ENCODE measurements around the gene SORCS3. TPM values are rescaled to one million over a fixed set of nuclear protein-coding genes. Genes with fewer than 3 reads are reported as not detected.

Gene SORCS3
- total RNA-seq, 4 donors from 2014 or later = not detected

GRCh38 chr10:104622598-104623209 is 18.4 kb upstream of the SORCS3 start:
- intact Hi-C loops (cut with DNase I) = no loop called here
- 20 to 45% methylated on average over 3 to 4 of the region's 4 CpGs for WGBS, 2 donors
- DNase-seq = peak in 1 of 2 donors; percentile 18

GRCh38 chr10:104630731-104631130 is 10.4 kb upstream of the SORCS3 start:
- no peak for TF ChIP-seq CTCF (IDR thresholded peaks at IDR 0.05)
- TF ChIP-seq POLR2A (IDR thresholded peaks at IDR 0.05) = no peak
- Histone ChIP-seq H3K27me3 (no peaks in the 10 kb centered on the region), H3K36me3 (no peaks in the 10 kb centered on the region), H3K27ac (no peak overlapping the region), H3K4me1 (no peaks in the 10 kb centered on the region), H3K9me3 (no peaks in the 10 kb centered on the region), H3K4me3 (replicated peaks in 1 of 3) (no peak overlapping the region)
- DNase-seq = no peak
- 59 to 68% methylated on average over 23 to 26 of the region's 26 CpGs for WGBS, 2 donors
- intact Hi-C loops (cut with DNase I) = no loop called here

More at GRCh38 chr10:104622598-104623209, 18.4 kb upstream of the SORCS3 start:
- Histone ChIP-seq H3K4me1 (no peaks in the 10 kb centered on the region), H3K27ac (no peak overlapping the region), H3K9me3 (no peaks in the 10 kb centered on the region), H3K36me3 (no peaks in the 10 kb centered on the region), H3K4me3 (replicated peaks in 1 of 3) (no peak overlapping the region), H3K27me3 (no peaks in the 10 kb centered on the region)
- TF ChIP-seq POLR2A (IDR thresholded peaks at IDR 0.05) = no peak
- TF ChIP-seq CTCF (IDR thresholded peaks at IDR 0.05) = peak in 3 of 6 experiments; percentile 33 to 44 (median 34)

GRCh38 chr10:104631946-104632345 is 9.1 kb upstream of the SORCS3 start:
- Histone ChIP-seq H3K4me3 (replicated peaks in 1 of 3) (no peak overlapping the region), H3K27ac (no peak overlapping the region), H3K36me3 (no peaks in the 10 kb centered on the region), H3K27me3 (no peaks in the 10 kb centered on the region), H3K4me1 (no peaks in the 10 kb centered on the region), H3K9me3 (no peaks in the 10 kb centered on the region)
- intact Hi-C loops (cut with DNase I) = no loop called here
- DNase-seq = no peak
- TF ChIP-seq POLR2A (IDR thresholded peaks at IDR 0.05) (no peak), CTCF (IDR thresholded peaks at IDR 0.05) (no peak)
- whole genome bisulfite sequencing, 2 donors = 59 to 68% methylated on average over 3 of the region's 3 CpGs

- DNase-seq = no peak
- no peak overlapping the region for H3K4me3 ChIP-seq (replicated peaks in 1 of 3)
- peak in 2 of 6 experiments; percentile 15 to 37 for TF ChIP-seq CTCF (IDR thresholded peaks at IDR 0.05)
- no peak for TF ChIP-seq POLR2A (IDR thresholded peaks at IDR 0.05)
- intact Hi-C loops (cut with DNase I) = no loop called here
- H3K4me1 ChIP-seq = peaks cover 0 to 6% of the 10 kb centered on the region in 2 donors
- H3K27me3 ChIP-seq = no peaks in the 10 kb centered on the region
- no peaks in the 10 kb centered on the region for H3K36me3 ChIP-seq
- WGBS, 2 donors = 2 to 4% methylated on average over 32 to 41 of the region's 42 CpGs
- no peaks in the 10 kb centered on the region for H3K9me3 ChIP-seq
- no peak overlapping the region for H3K27ac ChIP-seq
These were observed 2.1 kb upstream of the SORCS3 start for GRCh38 chr10:104638861-104639589.
